NCI-H1930 (cell line): ENCODE measurements around the gene PRKCA.
A peak's percentile ranks its signal among the peaks of the same experiment; 100 is the strongest.
"Not testable (repeated sequence)": the region's sequence is repeated elsewhere in the genome, so short reads cannot be mapped to it uniquely, and the experiment has no call there.

Experiments used
- DNase-seq, 2 experiments: peaks; one replicate each; lab custom pipeline; 2025; lab: John Stamatoyannopoulos, UW

Gene PRKCA

DNA sequence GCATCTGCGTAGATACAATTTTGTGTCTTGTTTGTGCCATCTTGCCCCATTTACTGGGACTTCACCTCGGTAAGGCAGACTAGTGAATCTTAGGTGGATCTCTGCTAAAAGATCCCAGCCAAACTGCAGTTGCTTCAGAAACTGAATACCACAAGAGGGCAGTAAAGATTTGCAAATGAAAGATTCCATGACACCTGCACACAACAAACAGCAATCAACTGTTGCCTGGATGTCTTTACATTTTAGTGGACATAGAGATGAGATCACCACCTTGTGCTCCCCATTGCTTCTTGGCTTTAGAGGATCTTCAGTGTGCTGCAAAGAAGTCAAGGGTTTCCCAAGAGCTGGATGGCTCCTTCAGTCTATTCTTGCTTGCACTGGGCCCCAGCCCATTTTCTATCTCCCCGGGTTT, 413.3 kb downstream of the PRKCA start:
- peak; percentile 18 to 59 for DNase-seq

DNA sequence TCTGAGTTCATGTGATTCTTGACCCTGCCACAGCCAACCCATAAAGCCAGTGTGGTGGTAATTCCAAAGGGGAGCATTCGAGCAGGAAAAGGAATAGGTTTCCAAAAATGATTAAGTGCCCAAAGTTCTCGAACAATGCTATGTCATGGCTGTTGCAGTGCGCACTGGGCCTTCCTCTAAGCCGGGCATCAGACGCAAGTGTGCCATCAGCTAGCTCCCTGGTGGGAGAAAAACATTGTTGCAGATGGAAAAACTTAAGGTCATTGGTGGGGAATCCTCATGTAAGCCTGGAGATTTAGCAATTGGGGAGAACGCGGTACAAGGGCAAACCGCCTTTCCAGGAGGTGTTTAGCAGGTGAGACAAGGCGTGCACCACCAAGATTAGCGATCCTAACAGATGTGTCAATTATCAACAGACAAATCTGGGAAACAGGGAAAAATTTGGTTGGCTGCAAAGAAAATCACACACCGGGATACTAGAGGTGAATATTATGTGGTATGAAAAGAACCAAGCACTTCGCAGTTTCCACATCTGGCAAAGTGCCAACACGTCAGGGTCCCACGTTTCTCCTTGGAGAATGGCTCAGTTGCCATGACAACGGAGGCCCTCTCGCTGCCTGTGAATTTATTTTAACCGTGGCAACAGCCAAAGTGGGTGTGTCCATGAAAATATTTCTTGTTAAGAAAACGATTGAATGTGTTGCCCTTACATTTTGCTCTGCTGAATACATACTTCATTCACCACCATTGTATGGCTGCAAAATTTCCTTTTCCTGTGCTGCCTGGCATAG, 414.0 kb downstream of the PRKCA start:
- DNase-seq = no peak

DNA sequence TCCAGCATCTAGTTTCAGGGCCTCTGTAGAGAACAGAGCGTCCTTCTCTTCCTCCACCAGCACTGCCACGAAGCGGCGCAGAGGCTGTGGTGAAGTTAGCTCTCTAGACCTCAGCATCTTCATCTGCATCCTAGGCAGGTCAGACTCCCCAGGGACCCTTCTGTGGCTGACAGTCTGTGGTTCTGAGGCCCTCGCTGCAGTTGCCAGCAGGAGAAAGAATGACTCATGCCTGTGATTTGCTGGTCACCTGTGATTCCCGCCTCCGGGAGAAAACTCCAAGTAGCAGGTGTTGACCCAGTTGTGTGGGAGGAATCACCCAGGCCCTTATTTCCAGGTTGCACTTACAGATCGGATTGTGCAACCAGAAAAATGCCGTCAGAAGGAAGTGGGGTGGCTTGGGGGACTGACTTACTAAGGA, 415.2 kb downstream of the PRKCA start:
- no peak for DNase-seq

DNA sequence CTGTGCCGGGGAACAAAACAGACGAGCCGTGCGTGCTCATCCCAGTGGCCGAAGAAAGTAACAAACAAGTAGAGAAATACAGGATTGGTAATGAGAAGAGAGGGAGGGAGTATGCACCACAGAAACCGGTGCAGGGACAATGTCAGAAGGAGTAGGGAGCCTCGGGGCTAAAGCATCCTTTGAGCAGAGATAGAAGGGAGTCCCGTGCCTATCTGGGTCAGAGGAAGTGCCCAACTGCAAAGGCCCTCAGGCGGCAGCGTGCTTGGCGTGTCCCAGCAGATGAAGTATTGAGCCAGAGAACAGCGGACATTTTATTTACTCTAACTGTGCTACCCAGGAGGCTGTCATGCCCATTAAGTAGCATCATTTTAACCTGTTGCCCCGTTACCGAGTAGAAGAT, 417.6 kb downstream of the PRKCA start:
- no peak for DNase-seq

DNA sequence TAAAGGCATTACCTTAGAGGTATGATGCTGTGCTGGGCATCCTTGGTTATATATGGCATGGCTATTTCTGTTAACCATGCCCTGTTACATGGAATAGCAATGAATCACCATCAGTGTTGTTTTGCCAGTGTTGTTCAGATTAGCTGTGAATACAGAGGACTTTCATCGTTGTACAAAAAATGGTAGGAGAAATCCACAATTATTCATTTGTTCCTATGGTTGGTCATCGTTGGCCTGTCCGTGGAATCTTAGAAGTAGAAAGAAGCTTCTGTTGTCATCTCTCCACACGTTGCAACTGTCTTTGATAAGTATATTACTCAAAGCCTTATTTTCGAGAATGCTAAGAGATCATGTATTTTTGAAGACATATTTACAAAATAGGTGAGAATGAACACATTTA, 418.2 kb downstream of the PRKCA start:
- no peak for DNase-seq

DNA sequence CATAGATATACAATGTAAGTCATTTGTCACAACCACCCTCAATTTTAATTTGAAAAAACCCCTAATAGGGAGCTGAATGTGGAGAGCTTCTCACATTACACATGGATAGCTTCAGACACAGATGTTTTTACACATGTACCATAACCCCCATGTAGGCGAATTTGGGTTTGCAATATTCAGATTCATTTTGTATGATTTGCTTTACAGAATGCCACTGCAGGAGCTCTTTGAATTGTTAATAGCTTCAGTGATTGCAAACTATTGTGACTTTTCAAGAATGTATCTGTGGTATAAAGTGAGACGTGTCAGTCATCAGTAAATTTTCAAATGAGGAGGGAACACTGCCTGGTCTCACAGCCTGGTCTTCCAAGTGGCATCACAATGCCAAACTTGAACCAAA, 419.9 kb downstream of the PRKCA start:
- no peak for DNase-seq

DNA sequence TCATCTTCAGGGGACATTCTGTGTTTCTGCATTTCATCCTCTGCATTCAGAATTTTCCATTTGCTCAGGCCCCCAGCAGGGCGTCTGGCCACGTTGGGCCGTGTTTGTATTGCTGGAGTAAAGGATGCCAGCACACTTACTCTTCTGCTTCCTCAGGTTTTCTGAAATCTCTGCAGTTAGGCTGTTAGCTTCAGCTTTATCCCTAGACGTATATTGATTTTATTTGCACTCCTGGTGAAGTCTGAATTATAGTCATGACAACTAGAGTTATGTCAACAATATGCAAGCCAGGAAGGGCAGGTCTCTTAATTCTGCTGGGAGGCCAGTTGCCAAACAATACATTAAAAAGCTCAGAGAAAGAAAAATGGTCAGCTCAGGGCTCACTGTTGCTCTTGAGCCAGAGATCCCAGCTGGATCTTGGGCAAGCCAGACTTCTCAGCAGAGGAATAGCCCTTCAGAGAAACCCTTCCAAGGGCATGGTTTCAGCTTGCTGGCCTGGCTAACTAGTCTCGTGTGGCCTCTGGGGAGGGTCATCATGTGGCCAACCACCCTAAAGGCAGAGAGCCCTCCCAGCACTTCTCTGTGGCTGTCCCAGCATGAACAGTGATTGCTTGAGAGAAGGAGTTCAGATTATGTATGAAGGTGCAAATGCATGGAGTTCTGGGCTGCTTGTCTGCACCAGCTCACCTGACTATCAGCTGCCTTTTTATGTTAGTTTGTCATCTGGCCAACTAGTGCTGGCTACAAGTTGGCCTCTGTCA, 422.3 kb downstream of the PRKCA start:
- no peak for DNase-seq

DNA sequence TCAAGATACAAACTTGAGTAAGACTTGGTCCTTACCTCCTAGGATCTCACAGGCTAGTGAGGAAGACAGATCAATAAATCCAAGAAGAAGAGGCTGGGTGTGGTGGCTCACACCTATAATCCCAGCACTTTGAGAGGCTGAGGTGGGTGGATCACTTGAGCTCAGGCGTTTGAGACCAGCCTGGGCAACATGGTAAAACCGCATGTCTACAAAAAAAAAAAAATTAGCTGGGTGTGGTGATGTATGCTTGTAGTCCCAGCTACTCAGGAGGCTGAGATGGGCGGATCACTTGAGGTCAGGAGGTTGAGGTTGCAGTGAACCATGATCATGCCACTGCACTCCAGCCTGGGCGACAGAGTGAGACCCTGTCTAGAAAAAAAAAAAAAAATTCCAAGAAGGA, 423.0 kb downstream of the PRKCA start:
- DNase-seq = not testable (repeated sequence)

DNA sequence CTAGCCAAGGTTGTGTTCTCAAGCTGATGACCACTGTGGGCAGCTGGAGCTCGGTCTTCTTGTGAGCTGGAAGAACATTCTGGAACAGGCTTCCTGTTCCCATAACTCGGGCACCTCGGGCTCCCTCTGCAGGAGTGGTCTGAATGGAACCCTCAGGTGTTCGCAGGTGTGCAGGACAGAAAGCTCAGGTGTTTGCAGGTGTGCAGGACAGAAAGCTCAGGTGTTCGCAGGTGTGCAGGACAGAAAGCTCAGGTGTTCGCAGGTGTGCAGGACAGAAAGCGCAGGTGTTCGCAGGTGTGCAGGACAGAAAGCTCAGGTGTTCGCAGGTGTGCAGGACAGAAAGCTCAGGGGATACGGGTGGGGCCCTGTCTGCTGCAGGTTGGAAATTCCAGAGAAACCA, 423.5 kb downstream of the PRKCA start:
- DNase-seq = no peak

DNA sequence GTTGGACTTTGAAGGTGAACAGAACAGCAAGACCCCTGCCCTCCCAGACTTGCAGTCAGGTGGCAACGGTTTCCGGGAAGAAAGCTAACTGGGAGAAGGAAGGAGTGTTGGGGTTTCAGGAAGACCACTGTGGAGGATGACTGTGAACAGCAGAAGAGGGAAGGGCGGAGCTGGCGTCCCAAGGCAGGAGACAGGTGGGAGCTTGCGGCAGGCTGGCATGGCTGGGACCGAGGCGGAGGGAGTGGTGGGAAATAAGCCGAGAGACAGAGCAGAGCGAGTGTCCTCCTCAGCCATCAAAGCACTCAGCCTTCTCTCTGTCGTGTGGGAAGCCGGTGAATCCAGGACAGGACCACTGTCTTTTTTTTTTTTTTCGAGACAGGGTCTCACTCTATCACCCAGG, 424.0 kb downstream of the PRKCA start:
- no peak for DNase-seq

DNA sequence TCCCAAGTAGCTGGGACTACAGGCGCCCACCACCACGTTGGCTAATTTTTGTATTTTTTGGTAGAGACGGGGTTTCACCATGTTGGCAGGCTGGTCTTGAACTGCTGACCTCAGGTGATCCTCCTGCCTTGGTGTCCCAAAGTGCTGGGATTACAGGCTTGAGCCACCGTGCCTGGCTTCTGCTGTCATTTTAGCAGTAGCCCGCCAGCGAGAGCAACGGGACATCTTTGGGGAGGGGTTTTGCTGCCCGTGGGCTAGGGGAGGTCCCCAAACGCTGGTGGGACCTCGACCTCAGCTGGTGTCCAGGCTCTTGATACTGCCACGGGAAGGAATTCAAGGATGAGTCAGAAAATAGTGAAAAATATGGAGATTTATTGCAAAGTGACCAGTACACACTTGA, 424.4 kb downstream of the PRKCA start:
- DNase-seq = no peak

DNA sequence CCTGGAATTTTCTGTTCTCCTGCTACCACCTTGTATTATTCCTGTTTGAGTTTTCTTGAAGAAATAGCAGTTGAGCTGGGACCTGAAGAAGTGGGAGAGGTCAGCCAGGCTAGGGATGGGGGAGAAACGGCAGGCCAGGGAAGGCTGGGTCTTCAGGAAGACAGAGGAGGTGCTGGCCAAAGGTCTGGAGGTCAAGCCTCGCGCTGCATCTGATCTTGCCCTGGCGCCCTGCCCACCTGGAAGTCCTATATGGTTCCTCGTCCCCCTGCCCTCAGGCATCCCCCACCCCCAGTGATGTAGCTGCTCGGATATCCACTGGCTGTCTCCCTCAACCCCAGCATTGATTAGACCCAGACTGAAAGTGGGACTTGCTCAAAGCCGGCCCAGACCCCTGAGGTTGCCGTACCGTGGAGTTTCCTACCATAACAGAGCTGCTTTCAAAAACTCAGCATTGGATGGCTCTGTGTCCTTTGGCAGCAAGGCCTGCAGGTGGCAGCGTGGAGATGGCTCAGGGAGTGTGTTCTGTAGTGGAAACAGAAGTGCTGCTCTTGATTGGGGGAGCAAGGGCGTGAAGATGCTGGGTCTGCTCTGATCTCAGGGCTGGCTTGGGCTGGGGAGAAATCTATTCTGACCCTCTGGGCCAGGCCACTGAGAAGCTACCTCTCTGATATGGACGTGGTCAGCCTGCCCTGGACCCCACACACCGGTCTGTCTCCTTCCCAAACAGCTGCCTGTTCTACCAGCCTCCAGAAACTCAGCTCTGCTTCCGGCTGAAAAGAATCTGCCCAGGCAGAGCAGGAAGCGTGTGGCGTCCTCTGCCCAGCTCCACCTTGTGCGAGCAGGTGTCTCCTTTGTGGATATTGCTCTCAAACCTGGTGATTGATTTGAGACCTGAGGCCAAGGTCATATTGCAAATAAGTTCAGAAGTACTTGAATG, 425.5 kb downstream of the PRKCA start:
- DNase-seq = peak; percentile 12 to 45

DNA sequence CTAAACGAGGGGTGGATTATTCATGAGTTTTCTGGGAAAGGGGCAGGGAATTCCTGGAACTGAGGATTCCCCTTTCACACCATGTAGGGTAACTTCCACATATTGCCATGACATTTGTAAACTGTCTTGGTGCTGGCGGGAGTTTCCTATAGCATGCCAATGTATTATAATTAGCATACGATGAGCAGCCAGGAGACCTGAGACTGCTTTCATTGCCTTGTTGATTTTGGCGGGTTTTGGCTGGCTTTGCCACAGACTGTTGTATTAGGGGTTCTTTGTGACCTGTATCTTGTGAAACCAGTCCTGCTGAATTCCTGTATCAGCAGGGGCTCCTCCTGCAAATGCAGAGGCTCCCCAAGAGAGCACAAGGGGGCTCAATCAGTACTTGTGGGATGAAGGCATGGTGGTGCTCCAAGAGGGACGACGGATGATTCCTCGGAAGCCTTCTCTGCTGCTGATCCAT, 428.1 kb downstream of the PRKCA start:
- DNase-seq = no peak

DNA sequence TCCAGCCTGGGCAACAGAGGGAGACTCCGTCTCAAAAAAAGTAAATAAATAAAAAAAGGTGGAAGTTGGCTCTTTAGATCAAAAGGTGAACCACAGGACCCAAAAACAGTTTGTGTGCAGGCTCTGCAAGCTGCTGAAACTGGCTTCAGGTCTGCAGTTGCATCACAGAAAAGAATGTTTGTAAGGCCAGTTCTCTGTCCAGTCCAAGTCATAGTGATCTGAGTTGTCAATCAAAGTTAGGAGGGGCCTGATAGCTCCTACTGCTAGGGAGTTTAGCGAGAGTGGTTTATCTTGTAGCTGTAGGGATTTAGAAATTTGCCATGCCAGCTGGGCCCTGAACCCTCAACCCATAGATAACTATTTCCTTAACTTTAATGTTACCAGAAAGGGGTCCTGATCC, 431.3 kb downstream of the PRKCA start:
- DNase-seq = no peak

DNA sequence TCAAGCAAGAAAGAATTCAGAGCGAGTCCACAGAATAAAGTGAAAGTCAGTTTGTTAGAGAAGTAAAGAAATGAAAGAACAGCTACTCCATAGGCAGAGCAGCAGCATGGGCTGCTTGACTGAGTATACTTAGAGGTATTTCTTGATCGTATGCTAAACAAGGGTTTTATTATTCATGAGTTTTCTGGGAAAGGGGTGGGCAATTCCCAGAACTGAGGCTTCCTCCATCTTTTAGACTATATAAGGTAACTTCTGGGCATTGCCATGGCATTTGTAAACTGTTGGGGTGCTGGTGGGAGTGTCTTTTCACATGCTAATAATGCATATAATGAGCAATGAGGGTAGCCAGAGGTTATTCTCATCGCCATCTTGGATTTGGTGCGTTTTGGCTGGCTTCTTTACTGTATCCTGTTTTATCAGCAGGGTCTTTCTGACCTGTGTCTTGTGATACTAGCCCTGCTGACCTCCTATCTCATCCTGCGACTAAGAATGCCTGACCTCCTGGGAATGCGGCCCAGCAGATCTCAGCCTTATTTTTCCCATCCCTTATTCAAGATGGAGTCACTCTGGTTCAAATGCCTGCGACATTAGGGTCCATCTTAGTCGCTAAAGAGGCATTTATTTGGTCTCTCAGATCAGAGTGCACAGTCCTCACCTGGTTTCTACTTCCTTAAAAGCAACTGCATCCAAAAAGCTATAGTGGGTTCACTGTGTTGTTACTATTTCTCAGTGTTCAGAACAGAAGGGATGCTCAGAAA, 432.0 kb downstream of the PRKCA start:
- DNase-seq = no peak

DNA sequence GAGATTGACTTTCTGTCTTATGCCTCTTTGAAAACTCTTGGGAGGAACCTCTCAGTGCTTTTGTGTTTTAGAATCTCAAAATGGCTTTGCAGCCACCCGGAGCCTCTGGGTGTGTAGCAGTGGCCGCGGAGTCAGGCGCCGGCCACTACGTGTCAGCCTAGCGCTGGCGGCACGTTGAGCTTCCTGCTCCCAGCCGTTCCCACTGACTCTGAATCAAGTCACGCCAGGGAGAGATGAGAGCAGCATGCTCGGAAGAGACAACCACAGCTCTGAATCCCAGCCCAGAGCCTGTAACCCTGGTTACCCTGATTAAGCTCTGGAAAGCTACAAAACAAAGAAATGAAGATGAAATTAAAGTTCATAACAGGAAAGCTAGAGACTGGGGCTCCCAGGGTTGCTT, 435.1 kb downstream of the PRKCA start:
- no peak for DNase-seq

DNA sequence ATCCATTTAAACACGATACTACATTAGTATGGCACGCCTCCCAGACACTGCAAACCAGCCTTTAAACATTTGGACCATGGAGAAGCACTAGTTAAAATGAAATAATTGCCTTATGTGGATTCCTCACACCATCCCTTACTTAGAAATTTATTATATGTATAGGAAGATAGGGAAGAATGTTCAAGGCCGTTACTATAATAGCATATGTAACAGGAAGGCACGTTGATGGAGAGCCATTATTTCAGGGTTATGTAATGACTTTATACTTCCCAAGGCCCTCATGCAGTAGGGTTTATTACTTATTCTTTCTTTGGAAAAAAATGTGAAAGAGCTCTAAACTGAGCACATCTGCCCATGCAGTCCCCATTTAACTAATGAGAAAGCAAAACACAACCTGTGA, 435.9 kb downstream of the PRKCA start:
- no peak for DNase-seq

DNA sequence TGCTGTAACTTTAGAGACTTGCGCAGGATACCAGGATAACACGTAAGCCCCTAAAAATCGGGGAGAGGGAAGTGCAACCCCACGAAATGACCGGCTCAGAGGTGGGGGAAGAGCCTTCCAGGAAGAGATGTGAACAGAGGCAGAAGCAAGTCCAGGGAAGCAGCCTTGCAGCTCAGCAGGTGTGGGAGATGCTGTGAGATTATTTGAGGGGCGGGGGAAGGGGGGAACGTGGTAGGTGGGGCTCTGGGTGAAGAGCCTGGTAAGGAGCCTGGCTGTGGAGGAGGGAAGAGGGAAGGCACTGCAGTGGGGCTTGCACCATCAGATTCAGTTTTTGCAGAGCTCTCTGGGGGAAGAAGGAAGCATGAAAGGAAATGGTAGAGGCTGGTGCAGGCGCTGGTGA, 437.1 kb downstream of the PRKCA start:
- DNase-seq = no peak

DNA sequence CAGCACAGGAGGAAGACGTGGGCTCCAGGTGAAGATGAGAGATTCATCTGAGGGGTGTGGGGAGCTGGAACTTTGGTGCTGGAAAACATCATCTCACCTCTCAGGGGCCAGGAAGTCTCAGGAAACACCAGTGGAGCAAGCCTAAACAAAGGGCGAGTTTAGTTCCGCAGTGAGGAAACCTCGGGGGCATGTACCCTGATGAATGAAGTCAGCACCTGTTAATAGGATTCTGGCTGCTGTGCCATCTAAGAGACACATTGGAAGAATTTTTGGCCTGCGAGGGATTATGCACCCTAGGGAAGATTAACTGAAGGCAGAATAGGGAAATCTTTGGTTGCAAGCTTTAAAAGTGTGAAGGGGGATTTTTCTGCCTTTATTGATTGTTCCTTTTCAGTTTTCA, 437.8 kb downstream of the PRKCA start:
- no peak for DNase-seq

DNA sequence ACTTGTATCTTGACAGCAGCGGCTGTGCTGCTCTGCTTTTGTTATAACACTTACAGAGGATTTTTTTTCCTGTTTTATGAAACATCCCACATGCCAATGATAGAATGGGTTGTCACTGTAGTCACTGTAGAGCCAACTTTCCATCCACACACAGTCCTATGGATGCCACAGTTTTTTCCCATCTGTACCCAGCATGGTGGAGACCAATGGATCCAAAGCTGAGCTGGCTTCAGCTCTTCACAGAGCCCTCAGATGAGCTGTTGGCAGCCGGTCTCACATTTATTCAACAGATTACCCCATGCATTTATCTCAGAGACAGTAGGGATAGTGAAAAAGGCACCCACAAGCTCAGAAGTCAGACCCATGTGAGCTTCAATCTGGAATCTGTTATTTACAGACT, 441.1 kb downstream of the PRKCA start:
- no peak for DNase-seq

DNA sequence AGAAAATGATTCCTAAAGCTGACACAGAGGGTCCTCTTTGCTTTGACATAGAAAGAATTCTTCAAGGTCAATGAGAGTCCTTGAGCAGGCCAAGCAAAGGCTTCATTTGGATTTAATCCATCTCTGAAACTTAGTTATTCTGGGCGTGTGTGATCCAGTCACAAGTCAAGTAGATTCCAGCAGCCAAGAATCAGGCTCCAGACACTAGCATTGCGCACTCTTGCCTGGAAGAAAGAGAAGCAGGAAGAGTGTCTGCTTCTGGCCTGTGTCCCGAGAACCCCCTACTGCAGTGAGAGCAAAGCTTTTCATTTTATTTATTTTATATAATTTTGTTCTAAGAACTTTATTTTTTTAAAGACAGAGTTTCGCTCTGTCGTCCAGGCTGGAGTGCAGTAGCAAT, 444.3 kb downstream of the PRKCA start:
- no peak for DNase-seq
